Measurements from ENCODE around the gene GBP5. TPM values are rescaled to one million over a fixed set of nuclear protein-coding genes. Genes with fewer than 3 reads are reported as not detected.
"Not testable (repeated sequence)": the region's sequence is repeated elsewhere in the genome, so short reads cannot be mapped to it uniquely, and the experiment has no call there.

Gene GBP5
- polyA plus RNA-seq, 1 of the 3 experiments (the other 2 are of a cell fraction), result 0.08 TPM

DNA sequence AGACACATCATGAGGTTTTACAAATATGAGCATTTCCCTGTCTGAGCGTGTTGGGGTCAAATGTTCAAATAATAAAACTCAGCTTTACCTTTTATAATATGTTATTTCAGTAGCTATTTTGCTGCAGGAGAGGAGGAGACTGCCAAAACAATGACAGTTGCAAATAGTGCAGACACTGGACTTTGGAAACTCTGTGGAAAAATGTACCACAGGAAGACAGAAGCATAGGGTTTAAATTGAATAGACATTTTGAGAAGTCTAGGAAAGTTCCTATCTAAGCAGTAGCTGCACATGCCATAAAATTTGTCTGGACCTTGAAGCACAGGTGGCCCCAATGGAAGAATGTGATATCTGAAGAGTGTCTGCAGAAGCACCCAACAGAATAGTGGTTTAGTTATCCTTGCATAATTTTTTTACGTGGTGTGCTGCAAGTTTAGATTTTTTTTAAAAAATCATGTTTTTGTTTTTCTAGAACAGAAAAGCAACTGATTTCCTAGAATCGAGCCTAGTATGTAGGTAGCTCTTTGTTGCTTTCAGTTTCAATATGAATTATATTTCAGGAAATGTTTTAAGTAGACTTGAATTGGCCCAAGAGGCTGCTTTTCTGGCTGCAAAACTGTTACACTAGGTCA lies 14.0 kb upstream of the GBP5 start:
- no peaks in the 10 kb centered on the region for H3K9me3 ChIP-seq
- H3K4me3 ChIP-seq (ENCODE audit: low read depth in 2 of 2, low read length in 1 of 2), result no peak overlapping the region
- no peaks in the 10 kb centered on the region for H3K79me2 ChIP-seq (ENCODE audit: insufficient read depth)
- TF ChIP-seq NRF1 (IDR thresholded peaks at IDR 0.05; ENCODE audit: low read depth, low read length) (no peak), EZH2phosphoT487 (IDR thresholded peaks at IDR 0.05; ENCODE audit: borderline replicate concordance, low read depth) (no peak), GATA2 (CRISPR knock-in tag; IDR thresholded peaks at IDR 0.05) (no peak), FOXJ3 (CRISPR knock-in tag; IDR thresholded peaks at IDR 0.05) (no peak)
- TF ChIP-seq, protein P1, sequence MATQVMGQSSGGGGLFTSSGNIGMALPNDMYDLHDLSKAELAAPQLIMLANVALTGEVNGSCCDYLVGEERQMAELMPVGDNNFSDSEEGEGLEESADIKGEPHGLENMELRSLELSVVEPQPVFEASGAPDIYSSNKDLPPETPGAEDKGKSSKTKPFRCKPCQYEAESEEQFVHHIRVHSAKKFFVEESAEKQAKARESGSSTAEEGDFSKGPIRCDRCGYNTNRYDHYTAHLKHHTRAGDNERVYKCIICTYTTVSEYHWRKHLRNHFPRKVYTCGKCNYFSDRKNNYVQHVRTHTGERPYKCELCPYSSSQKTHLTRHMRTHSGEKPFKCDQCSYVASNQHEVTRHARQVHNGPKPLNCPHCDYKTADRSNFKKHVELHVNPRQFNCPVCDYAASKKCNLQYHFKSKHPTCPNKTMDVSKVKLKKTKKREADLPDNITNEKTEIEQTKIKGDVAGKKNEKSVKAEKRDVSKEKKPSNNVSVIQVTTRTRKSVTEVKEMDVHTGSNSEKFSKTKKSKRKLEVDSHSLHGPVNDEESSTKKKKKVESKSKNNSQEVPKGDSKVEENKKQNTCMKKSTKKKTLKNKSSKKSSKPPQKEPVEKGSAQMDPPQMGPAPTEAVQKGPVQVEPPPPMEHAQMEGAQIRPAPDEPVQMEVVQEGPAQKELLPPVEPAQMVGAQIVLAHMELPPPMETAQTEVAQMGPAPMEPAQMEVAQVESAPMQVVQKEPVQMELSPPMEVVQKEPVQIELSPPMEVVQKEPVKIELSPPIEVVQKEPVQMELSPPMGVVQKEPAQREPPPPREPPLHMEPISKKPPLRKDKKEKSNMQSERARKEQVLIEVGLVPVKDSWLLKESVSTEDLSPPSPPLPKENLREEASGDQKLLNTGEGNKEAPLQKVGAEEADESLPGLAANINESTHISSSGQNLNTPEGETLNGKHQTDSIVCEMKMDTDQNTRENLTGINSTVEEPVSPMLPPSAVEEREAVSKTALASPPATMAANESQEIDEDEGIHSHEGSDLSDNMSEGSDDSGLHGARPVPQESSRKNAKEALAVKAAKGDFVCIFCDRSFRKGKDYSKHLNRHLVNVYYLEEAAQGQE (IDR thresholded peaks at IDR 0.05; ENCODE audit: low read depth, low read length), result no peak
- TF ChIP-seq, protein P2, sequence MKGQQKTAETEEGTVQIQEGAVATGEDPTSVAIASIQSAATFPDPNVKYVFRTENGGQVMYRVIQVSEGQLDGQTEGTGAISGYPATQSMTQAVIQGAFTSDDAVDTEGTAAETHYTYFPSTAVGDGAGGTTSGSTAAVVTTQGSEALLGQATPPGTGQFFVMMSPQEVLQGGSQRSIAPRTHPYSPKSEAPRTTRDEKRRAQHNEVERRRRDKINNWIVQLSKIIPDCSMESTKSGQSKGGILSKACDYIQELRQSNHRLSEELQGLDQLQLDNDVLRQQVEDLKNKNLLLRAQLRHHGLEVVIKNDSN (IDR thresholded peaks at IDR 0.05; ENCODE audit: borderline replicate concordance, low read depth), result no peak
- H3K4me1 ChIP-seq (ENCODE audit: control insufficient read depth in 1 of 2, insufficient read depth in 2 of 2, low read depth in 1 of 2, low read length in 1 of 2), result no peaks in the 10 kb centered on the region
- POLR2A ChIA-PET, result no interaction called here
- H3K27ac ChIP-seq (ENCODE audit: low read depth in 2 of 2, low read length in 1 of 2), result no peak overlapping the region
- no peak overlapping the region for H3K4me2 ChIP-seq
- H3F3A ChIP-seq (replicated peaks; ENCODE audit: insufficient read depth), result no peaks in the 10 kb centered on the region
- no peak for DNase-seq
- no peak overlapping the region for H3K9ac ChIP-seq
- H3K27me3 ChIP-seq (ENCODE audit: insufficient read depth), result no peaks in the 10 kb centered on the region; the same call in 1 of the 2 replicates
- WGBS (ENCODE audit: low lambda C conversion rate), result 38% methylated on average over 3 of the region's 3 CpGs
- H2AFZ ChIP-seq (ENCODE audit: low read depth), result no peak overlapping the region
- no peaks in the 10 kb centered on the region for H3K9me2 ChIP-seq
- CTCF ChIA-PET, result no interaction called here
- no peaks in the 10 kb centered on the region for H4K20me1 ChIP-seq (ENCODE audit: insufficient read depth)
- H3K36me3 ChIP-seq (replicated peaks in 1 of 2; ENCODE audit: control insufficient read depth in 1 of 2, insufficient read depth in 2 of 2, low read length in 1 of 2), result no peaks in the 10 kb centered on the region

DNA sequence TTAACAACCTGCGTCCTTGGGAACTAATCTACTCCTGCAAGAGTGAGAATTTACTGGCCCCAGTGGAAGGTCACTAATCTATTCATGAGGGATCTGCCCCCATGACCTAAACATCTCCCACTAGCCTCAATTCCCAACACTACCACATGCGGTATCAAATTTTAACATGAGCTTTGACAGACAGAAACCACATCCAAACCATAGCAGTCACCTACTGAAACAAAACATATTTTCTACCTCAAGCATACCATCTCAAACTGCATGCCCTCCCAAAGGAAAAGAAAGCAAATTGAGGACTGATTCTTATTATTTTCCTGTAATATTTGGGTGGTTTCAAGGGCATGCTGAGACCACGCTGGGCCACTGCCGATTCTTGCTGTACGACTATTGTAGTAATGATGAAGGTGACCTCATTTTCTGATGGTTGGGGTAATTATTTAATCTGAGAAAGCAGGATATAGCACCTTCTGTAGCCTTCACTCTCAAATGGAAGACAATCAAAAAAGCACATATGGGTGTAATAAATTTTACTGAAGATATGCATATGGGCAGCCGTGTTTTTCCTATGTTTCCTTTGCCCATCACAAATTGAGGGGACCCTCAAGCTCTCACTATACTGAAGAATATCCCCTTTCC lies 13.2 kb upstream of the GBP5 start:
- no peaks in the 10 kb centered on the region for H3F3A ChIP-seq (replicated peaks; ENCODE audit: insufficient read depth)
- no peaks in the 10 kb centered on the region for H3K9me3 ChIP-seq
- WGBS (ENCODE audit: low lambda C conversion rate), result 76% methylated on average over 6 of the region's 6 CpGs

DNA sequence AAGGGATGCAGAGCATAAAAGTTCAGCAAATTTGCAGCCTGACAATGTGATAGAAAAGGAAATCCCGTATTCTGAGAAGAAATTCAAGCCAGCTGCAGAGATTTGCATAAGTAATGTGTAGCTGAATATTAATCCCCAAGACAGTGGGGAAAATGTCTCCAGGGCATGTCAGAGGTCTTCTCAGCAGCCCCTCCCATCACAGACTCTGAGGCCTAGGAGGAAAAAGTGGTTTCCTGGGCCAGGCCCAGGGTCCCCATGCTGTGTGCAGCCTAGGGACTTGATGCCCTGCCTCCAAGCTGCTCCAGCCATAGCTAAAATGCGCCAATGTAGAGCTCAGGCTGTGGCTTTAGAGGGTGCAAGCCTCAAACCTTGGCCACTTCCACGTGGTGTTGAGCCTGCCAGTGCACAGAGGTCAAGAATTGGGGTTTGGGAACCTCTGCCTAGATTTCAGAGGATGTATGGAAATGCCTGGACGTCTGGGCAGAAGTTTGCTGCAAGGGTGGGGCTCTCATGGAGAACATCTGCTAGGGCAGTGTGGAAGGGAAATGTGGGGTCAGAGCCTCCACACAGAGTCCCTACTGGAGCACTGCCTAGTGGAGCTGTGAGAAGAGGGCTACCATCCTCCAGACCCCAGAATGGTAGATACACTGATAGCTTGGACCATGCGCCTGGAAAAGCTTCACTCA lies 11.6 kb upstream of the GBP5 start:
- H3K9ac ChIP-seq; H4K20me1 ChIP-seq (ENCODE audit: insufficient read depth); H3K4me3 ChIP-seq (ENCODE audit: low read depth in 2 of 2, low read length in 1 of 2); H3K9me2 ChIP-seq; H3K27ac ChIP-seq (ENCODE audit: low read depth in 2 of 2, low read length in 1 of 2); POLR2A ChIA-PET; DNase-seq; H3K4me2 ChIP-seq; H3K36me3 ChIP-seq (replicated peaks in 1 of 2; ENCODE audit: control insufficient read depth in 1 of 2, insufficient read depth in 2 of 2, low read length in 1 of 2); H3K79me2 ChIP-seq (ENCODE audit: insufficient read depth); H3K4me1 ChIP-seq (ENCODE audit: control insufficient read depth in 1 of 2, insufficient read depth in 2 of 2, low read depth in 1 of 2, low read length in 1 of 2); H2AFZ ChIP-seq (ENCODE audit: low read depth); H3F3A ChIP-seq (replicated peaks; ENCODE audit: insufficient read depth); H3K27me3 ChIP-seq (ENCODE audit: insufficient read depth); H3K9me3 ChIP-seq: not testable (repeated sequence)
- CTCF ChIA-PET, result interaction anchor here (1.1 kb wide), 1 partner anchor 74 kb away, joined by 4 read pairs; no protein-coding TSS in a partner anchor
- WGBS (ENCODE audit: low lambda C conversion rate), result 26% methylated on average over 3 of the region's 5 CpGs

More for the DNA sequence above, 13.2 kb upstream of the GBP5 start:
- no peak for DNase-seq
- no peak overlapping the region for H3K4me2 ChIP-seq
- no peaks in the 10 kb centered on the region for H3K36me3 ChIP-seq (replicated peaks in 1 of 2; ENCODE audit: control insufficient read depth in 1 of 2, insufficient read depth in 2 of 2, low read length in 1 of 2)
- no peak for TF ChIP-seq FOXM1 (IDR thresholded peaks at IDR 0.05; ENCODE audit: low read depth)
- ChIA-PET POLR2A (no interaction called here), CTCF (interaction anchor here (0.7 kb wide), 1 partner anchor 665 kb away, joined by 4 read pairs; no protein-coding TSS in a partner anchor)
- H3K27ac ChIP-seq (ENCODE audit: low read depth in 2 of 2, low read length in 1 of 2), result no peak overlapping the region
- no peak overlapping the region for H3K4me3 ChIP-seq (ENCODE audit: low read depth in 2 of 2, low read length in 1 of 2)
- H2AFZ ChIP-seq (ENCODE audit: low read depth), result no peak overlapping the region
- H3K79me2 ChIP-seq (ENCODE audit: insufficient read depth), result no peaks in the 10 kb centered on the region
- no peaks in the 10 kb centered on the region for H3K4me1 ChIP-seq (ENCODE audit: control insufficient read depth in 1 of 2, insufficient read depth in 2 of 2, low read depth in 1 of 2, low read length in 1 of 2)
- H3K9me2 ChIP-seq, result no peaks in the 10 kb centered on the region
- H3K27me3 ChIP-seq (ENCODE audit: insufficient read depth), result no peaks in the 10 kb centered on the region; the same call in 1 of the 2 replicates
- no peaks in the 10 kb centered on the region for H4K20me1 ChIP-seq (ENCODE audit: insufficient read depth)
- H3K9ac ChIP-seq, result no peak overlapping the region

Measured in SK-N-SH (cell line).